Suprapubic skin (tissue), 3 donors: Measurements from ENCODE around the gene PRKCQ.

Experiments used
- CTCF ChIP-seq, 2 donors: fragments of 200-600 bp in 1 of 2; fragments of 450-650 bp in 1 of 2; sonication (generic) in 1 of 2; IDR thresholded peaks; one replicate each; pipeline ENCODE4 v1.5.1; 2016 to 2019; ENCODE audit warnings: antibody characterized with exemption in 2 of 2, mild to moderate bottlenecking in 1 of 2, moderate library complexity in 1 of 2
- POLR2A ChIP-seq, 2 donors: fragments of 450-650 bp; IDR thresholded peaks; one replicate each; pipeline ENCODE4 v1.6.1; 2017; ENCODE audit warnings: antibody characterized with exemption in 2 of 2, mild to moderate bottlenecking in 2 of 2, moderate library complexity in 2 of 2

- TF ChIP-seq CTCF (IDR thresholded peaks at IDR 0.05) (no peak), POLR2A (IDR thresholded peaks at IDR 0.05) (no peak)
These were observed 65.0 kb downstream of the PRKCQ start for GRCh38 chr10:6514844-6515780.
